Measurements from ENCODE around the gene OSTN. TPM values are rescaled to one million over a fixed set of nuclear protein-coding genes. Genes with fewer than 3 reads are reported as not detected.
"Not testable (repeated sequence)": the region's sequence is repeated elsewhere in the genome, so short reads cannot be mapped to it uniquely, and the experiment has no call there.

OSTN gene
- polyA plus RNA-seq, 2 of the 4 experiments (the other 2 are of a cell fraction) = not detected

GRCh38 chr3:191239407-191240031 lies 40.5 kb downstream of the OSTN start:
- TF ChIP-seq CBX8 (IDR thresholded peaks at IDR 0.05) (no peak), MAFK (IDR thresholded peaks at IDR 0.05; ENCODE audit: partially characterized antibody) (peak; percentile 59)
- Histone ChIP-seq H3K27ac (no peak overlapping the region), H3K4me1 (peaks cover 20% of the 10 kb centered on the region), H3K4me2 (no peak overlapping the region), H3K9me3 (no peaks in the 10 kb centered on the region), H3K4me3 (no peak overlapping the region)
- DNase-seq (ENCODE audit: low read depth in 1 of 2, low spot score in 1 of 2) (no peak), ATAC-seq (no peak), FAIRE-seq (no peak)
- ChIA-PET POLR2A (no interaction called here), CTCF (no interaction called here)
- WGBS (ENCODE audit: missing lambda C conversion rate) = 80% methylated on average over 1 of the region's 1 CpG

GRCh38 chr3:191240486-191240885 lies 41.4 kb downstream of the OSTN start:
- POLR2A ChIA-PET = no interaction called here
- WGBS (ENCODE audit: missing lambda C conversion rate) = 92% methylated on average over 5 of the region's 5 CpGs
- no peak overlapping the region for H3K4me3 ChIP-seq

GRCh38 chr3:191244242-191244867 lies 45.3 kb downstream of the OSTN start:
- Histone ChIP-seq H3K4me2 (no peak overlapping the region), H3K4me3 (no peak overlapping the region), H3K4me1 (peaks cover 6% of the 10 kb centered on the region; the same call in 1 of the 3 replicates), H3K9me3 (no peaks in the 10 kb centered on the region), H3K27ac (no peak overlapping the region)
- DNase-seq (ENCODE audit: low read depth in 1 of 2, low spot score in 1 of 2) (peak in 1 of 2 experiments; percentile 4), ATAC-seq (no peak), FAIRE-seq (no peak)
- TF ChIP-seq MAZ (IDR thresholded peaks at IDR 0.05; ENCODE audit: borderline replicate concordance, low read depth, low read length) (no peak), HOXA7 (CRISPR knock-in tag; IDR thresholded peaks at IDR 0.05) (no peak), RAD21 (conservative IDR thresholded peaks at IDR 0.05 in 1 of 2, IDR thresholded peaks at IDR 0.05 in 1 of 2) (peak; percentile 48 to 51), HMGXB4 (CRISPR knock-in tag; IDR thresholded peaks at IDR 0.05; ENCODE audit: borderline replicate concordance) (no peak), CBX8 (IDR thresholded peaks at IDR 0.05) (no peak), NFE2L2 (conservative IDR thresholded peaks at IDR 0.05; ENCODE audit: low read length) (no peak), EHF (CRISPR knock-in tag; IDR thresholded peaks at IDR 0.05) (no peak), CTCF (IDR thresholded peaks at IDR 0.05) (peak; percentile 20; the same call in 1 of the 3 replicates), POLR2AphosphoS2 (conservative IDR thresholded peaks at IDR 0.05; ENCODE audit: low read length) (no peak)
- ChIA-PET POLR2A (no interaction called here), CTCF (interaction anchor here (1.2 kb wide), 1 partner anchor 1200 kb away, joined by 3 read pairs; no protein-coding TSS in a partner anchor)
- WGBS (ENCODE audit: missing lambda C conversion rate) = 0% methylated on average over 2 of the region's 2 CpGs

More at GRCh38 chr3:191240486-191240885, 41.4 kb downstream of the OSTN start:
- FAIRE-seq = no peak
- no peak for ATAC-seq
- no peaks in the 10 kb centered on the region for H3K9me3 ChIP-seq
- TF ChIP-seq CEBPB (IDR thresholded peaks at IDR 0.05) = no peak
- no peak for TF ChIP-seq POLR2AphosphoS2 (conservative IDR thresholded peaks at IDR 0.05; ENCODE audit: low read length)
- no peak for TF ChIP-seq HOXA7 (CRISPR knock-in tag; IDR thresholded peaks at IDR 0.05)
- no peak for TF ChIP-seq CTCF (IDR thresholded peaks at IDR 0.05)
- peaks cover 20% of the 10 kb centered on the region for H3K4me1 ChIP-seq
- no peak for DNase-seq (ENCODE audit: low read depth in 1 of 2, low spot score in 1 of 2)
- CTCF ChIA-PET = interaction anchor here (0.6 to 0.7 kb wide), 2 partner anchors 22 to 142 kb away, joined by 3 read pairs; no protein-coding TSS in a partner anchor
- H3K27ac ChIP-seq = no peak overlapping the region
- no peak overlapping the region for H3K4me2 ChIP-seq

GRCh38 chr3:191246034-191246433 lies 47.0 kb downstream of the OSTN start:
- CTCF ChIA-PET = interaction anchor here (0.6 kb wide), 1 partner anchor 27 kb away, joined by 3 read pairs; no protein-coding TSS in a partner anchor
- H3K4me2 ChIP-seq; H3K4me3 ChIP-seq; H3K9me3 ChIP-seq; H3K27ac ChIP-seq; ATAC-seq; DNase-seq (ENCODE audit: low read depth in 1 of 2, low spot score in 1 of 2); FAIRE-seq; H3K4me1 ChIP-seq; POLR2A ChIA-PET: not testable (repeated sequence)
- WGBS (ENCODE audit: missing lambda C conversion rate) = 81% methylated on average over 5 of the region's 5 CpGs

Data from A549 (cell line).